Measurements from ENCODE around the gene URB2.

Gene URB2

GRCh38 chr1:229653420-229653819 lies 27.4 kb downstream of the URB2 start:
- Mint-ChIP-seq H3K27me3 (no peaks in the 10 kb centered on the region), H3K4me1 (no peaks in the 10 kb centered on the region), H3K36me3 (peaks cover 4% of the 10 kb centered on the region), H3K27ac (no peak overlapping the region), H3K4me3 (no peak overlapping the region), H3K9me3 (no peaks in the 10 kb centered on the region)

GRCh38 chr1:229655781-229656180 lies 29.7 kb downstream of the URB2 start:
- H3K9me3 Mint-ChIP-seq: no peaks in the 10 kb centered on the region
- H3K4me1 Mint-ChIP-seq: no peaks in the 10 kb centered on the region
- H3K27me3 Mint-ChIP-seq: no peaks in the 10 kb centered on the region
- H3K27ac Mint-ChIP-seq: no peak overlapping the region
- H3K4me3 Mint-ChIP-seq: no peak overlapping the region
- H3K36me3 Mint-ChIP-seq: peaks cover 7% of the 10 kb centered on the region

DNA sequence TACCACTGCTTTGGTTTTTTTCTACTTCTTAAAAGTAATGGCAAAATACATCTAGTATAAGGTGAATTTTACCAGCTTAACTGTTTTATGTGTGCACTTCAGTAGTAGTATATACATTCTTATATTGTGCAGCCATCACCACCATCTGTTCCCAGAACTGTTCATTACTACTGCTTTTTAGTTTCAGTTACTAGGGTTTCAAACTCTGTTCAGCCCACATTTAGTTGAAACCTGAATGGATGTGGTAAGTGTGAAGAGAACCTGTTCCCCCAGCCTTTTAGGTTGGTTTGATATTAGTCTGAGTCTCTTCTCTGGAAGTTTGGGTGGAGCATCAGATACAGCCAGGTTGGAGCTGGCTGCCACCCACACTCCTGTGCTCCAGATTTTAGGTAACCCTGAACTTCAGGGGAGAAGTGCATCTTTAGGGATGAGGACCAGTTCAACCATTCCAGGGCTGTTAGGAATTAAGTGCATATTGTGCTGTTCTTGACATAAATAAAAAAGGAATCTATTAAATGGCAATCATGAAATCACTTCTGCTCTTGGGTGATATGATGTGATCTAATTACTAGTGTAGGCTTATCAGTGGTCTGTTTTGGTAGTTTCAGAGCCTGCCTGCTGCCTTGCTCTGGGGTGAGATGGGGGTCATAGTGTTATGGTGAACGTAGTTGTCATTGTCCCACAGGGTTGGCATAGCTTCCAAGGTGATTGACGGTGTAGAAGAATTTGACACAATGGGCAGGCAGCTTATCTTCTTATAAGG lies 32.1 kb downstream of the URB2 start:
- Mint-ChIP-seq H3K9me3 (no peaks in the 10 kb centered on the region), H3K4me1 (peaks cover 8% of the 10 kb centered on the region), H3K27me3 (no peaks in the 10 kb centered on the region), H3K36me3 (peaks cover 12% of the 10 kb centered on the region), H3K27ac (peak overlapping the region; percentile 73), H3K4me3 (no peak overlapping the region)

GRCh38 chr1:229661022-229661877 lies 35.2 kb downstream of the URB2 start:
- Mint-ChIP-seq H3K27ac (no peak overlapping the region), H3K4me3 (no peak overlapping the region)

GRCh38 chr1:229661897-229662296 lies 35.9 kb downstream of the URB2 start:
- Mint-ChIP-seq H3K4me1 (peaks cover 8% of the 10 kb centered on the region), H3K4me3 (no peak overlapping the region), H3K27ac (no peak overlapping the region), H3K27me3 (no peaks in the 10 kb centered on the region), H3K36me3 (peaks cover 10% of the 10 kb centered on the region), H3K9me3 (no peaks in the 10 kb centered on the region)

More at GRCh38 chr1:229661022-229661877, 35.2 kb downstream of the URB2 start:
- peaks cover 8% of the 10 kb centered on the region for H3K4me1 Mint-ChIP-seq
- H3K9me3 Mint-ChIP-seq: no peaks in the 10 kb centered on the region
- no peaks in the 10 kb centered on the region for H3K27me3 Mint-ChIP-seq
- peaks cover 9% of the 10 kb centered on the region for H3K36me3 Mint-ChIP-seq

- Mint-ChIP-seq H3K9me3 (no peaks in the 10 kb centered on the region), H3K27ac (no peak overlapping the region), H3K4me1 (peaks cover 8% of the 10 kb centered on the region), H3K27me3 (no peaks in the 10 kb centered on the region), H3K4me3 (no peak overlapping the region), H3K36me3 (peaks cover 15% of the 10 kb centered on the region)
Observed at GRCh38 chr1:229664133-229664689, 38.2 kb downstream of the URB2 start.

- Mint-ChIP-seq H3K27me3 (no peaks in the 10 kb centered on the region), H3K27ac (no peak overlapping the region), H3K4me3 (no peak overlapping the region), H3K9me3 (no peaks in the 10 kb centered on the region), H3K4me1 (peaks cover 7% of the 10 kb centered on the region), H3K36me3 (peaks cover 14% of the 10 kb centered on the region)
Observed at GRCh38 chr1:229665912-229666558, 40.0 kb downstream of the URB2 start.

GRCh38 chr1:229666585-229666984 lies 40.5 kb downstream of the URB2 start:
- Mint-ChIP-seq H3K27me3 (no peaks in the 10 kb centered on the region), H3K9me3 (no peaks in the 10 kb centered on the region), H3K4me3 (no peak overlapping the region), H3K27ac (no peak overlapping the region), H3K36me3 (peaks cover 10% of the 10 kb centered on the region), H3K4me1 (peaks cover 5% of the 10 kb centered on the region)

- Mint-ChIP-seq H3K9me3 (no peaks in the 10 kb centered on the region), H3K27ac (no peak overlapping the region), H3K27me3 (no peaks in the 10 kb centered on the region), H3K36me3 (peaks cover 10% of the 10 kb centered on the region), H3K4me3 (no peak overlapping the region), H3K4me1 (peaks cover 8% of the 10 kb centered on the region)
Observed at GRCh38 chr1:229669333-229669732, 43.3 kb downstream of the URB2 start.

- peaks cover 10% of the 10 kb centered on the region for H3K36me3 Mint-ChIP-seq
- H3K27ac Mint-ChIP-seq: no peak overlapping the region
- H3K9me3 Mint-ChIP-seq: no peaks in the 10 kb centered on the region
- H3K4me1 Mint-ChIP-seq: peaks cover 10% of the 10 kb centered on the region
- H3K4me3 Mint-ChIP-seq: no peak overlapping the region
- no peaks in the 10 kb centered on the region for H3K27me3 Mint-ChIP-seq
Observed at GRCh38 chr1:229671310-229671709, 45.3 kb downstream of the URB2 start.

GRCh38 chr1:229672246-229672645 lies 46.2 kb downstream of the URB2 start:
- Mint-ChIP-seq H3K4me3 (no peak overlapping the region), H3K9me3 (no peaks in the 10 kb centered on the region), H3K36me3 (peaks cover 8% of the 10 kb centered on the region), H3K4me1 (peaks cover 10% of the 10 kb centered on the region), H3K27me3 (no peaks in the 10 kb centered on the region), H3K27ac (no peak overlapping the region)

DNA sequence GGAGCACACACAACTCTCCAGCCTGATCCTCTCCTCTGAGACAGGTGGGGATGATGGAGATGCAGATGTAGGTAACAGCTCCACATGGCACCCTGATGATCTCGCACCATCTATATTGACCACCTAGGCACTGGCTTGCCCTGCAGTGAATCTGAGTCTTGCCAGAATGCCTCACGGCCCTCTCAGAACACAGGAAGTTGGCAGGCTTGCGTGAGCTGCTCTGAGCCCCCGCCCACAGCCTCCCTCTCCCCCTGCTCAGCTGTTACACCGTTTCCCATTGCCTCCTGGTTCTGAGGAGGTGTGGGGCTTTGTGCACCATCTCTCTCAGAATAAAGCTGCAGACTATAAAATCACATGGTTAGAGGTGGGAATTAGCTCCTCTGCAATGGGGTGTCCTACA lies 48.0 kb downstream of the URB2 start:
- Mint-ChIP-seq H3K4me3 (no peak overlapping the region), H3K4me1 (peaks cover 10% of the 10 kb centered on the region), H3K27me3 (no peaks in the 10 kb centered on the region), H3K9me3 (no peaks in the 10 kb centered on the region), H3K27ac (no peak overlapping the region), H3K36me3 (peaks cover 2% of the 10 kb centered on the region)

DNA sequence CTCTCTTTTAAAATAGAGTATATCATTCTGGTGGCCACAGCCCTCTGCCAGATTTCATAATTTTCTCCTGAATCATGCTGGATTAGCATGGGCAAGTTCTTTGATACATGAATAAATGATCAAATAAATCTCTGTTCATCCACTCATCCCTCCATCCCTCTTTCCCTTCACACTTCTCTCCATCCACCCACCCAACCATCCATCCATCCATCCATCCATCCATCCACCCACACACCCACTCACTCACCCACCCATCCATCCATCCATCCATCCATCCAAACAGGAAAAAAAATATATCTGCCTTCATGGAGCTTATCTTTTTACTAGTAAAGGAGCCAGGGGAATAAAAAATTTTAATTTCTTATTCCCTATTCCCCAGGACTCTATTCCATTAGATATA lies 49.3 kb downstream of the URB2 start:
- Mint-ChIP-seq H3K27ac (no peak overlapping the region), H3K36me3 (no peaks in the 10 kb centered on the region), H3K4me3 (no peak overlapping the region), H3K4me1 (peaks cover 10% of the 10 kb centered on the region), H3K27me3 (no peaks in the 10 kb centered on the region), H3K9me3 (no peaks in the 10 kb centered on the region)

GRCh38 chr1:229685149-229685548 lies 59.1 kb downstream of the URB2 start:
- no peaks in the 10 kb centered on the region for H3K4me1 Mint-ChIP-seq
- peaks cover 18% of the 10 kb centered on the region for H3K9me3 Mint-ChIP-seq
- H3K27me3 Mint-ChIP-seq: peaks cover 3% of the 10 kb centered on the region
- H3K4me3 Mint-ChIP-seq: peak overlapping the region; percentile 49
- H3K27ac Mint-ChIP-seq: no peak overlapping the region
- H3K36me3 Mint-ChIP-seq: peaks cover 13% of the 10 kb centered on the region

GRCh38 chr1:229689273-229689672 lies 63.2 kb downstream of the URB2 start:
- peaks cover under 1% of the 10 kb centered on the region for H3K4me1 Mint-ChIP-seq
- H3K9me3 Mint-ChIP-seq: peaks cover 18% of the 10 kb centered on the region
- no peak overlapping the region for H3K27ac Mint-ChIP-seq
- H3K4me3 Mint-ChIP-seq: no peak overlapping the region
- peaks cover 11% of the 10 kb centered on the region for H3K36me3 Mint-ChIP-seq
- peaks cover 4% of the 10 kb centered on the region for H3K27me3 Mint-ChIP-seq

Data from activated naive CD4-positive, alpha-beta T cell treated with anti-CD3 and anti-CD28 coated beads, Interleukin-2, amount 50 U/mL, for 24 hours (primary cell).